HG03066 (cell line): Measurements from ENCODE around the gene ZWILCH.

ENCODE experiments used
- ATAC-seq: cut with Tn5 transposase; IDR thresholded peaks from one replicate; pipeline ENCODE4 v1.9.1; 2021; ENCODE audit warnings: low read depth; ENCODE audit not compliant: unreplicated experiment

The ZWILCH gene

GRCh38 chr15:66524838-66525237 lies 19.7 kb downstream of the ZWILCH start:
- no peak for ATAC-seq

GRCh38 chr15:66535056-66535455 lies 29.9 kb downstream of the ZWILCH start:
- no peak for ATAC-seq

- ATAC-seq: no peak
These were observed 37.8 kb downstream of the ZWILCH start for GRCh38 chr15:66542896-66543295.

- no peak for ATAC-seq
These were observed 40.1 kb downstream of the ZWILCH start for GRCh38 chr15:66545255-66545654.

- no peak for ATAC-seq
These were observed 50.6 kb downstream of the ZWILCH start for GRCh38 chr15:66555685-66556084.

- ATAC-seq: no peak
These were observed 53.1 kb downstream of the ZWILCH start for GRCh38 chr15:66558271-66558670.

GRCh38 chr15:66560856-66561525 lies 55.9 kb downstream of the ZWILCH start:
- no peak for ATAC-seq

GRCh38 chr15:66563126-66563525 lies 58.0 kb downstream of the ZWILCH start:
- ATAC-seq: no peak

- ATAC-seq: no peak
These were observed 58.5 kb downstream of the ZWILCH start for GRCh38 chr15:66563566-66564110.

GRCh38 chr15:66564136-66565041 lies 59.3 kb downstream of the ZWILCH start:
- ATAC-seq: no peak

- no peak for ATAC-seq
These were observed 60.1 kb downstream of the ZWILCH start for GRCh38 chr15:66565141-66565641.

GRCh38 chr15:66565741-66566144 lies 60.6 kb downstream of the ZWILCH start, which contains the start of gene LCTL:
TSS of gene LCTL (minus strand) at chr15:66565998. CDS start at chr15:66565365, 633 bp downstream.
- no peak for ATAC-seq

GRCh38 chr15:66566963-66567531 lies 61.9 kb downstream of the ZWILCH start:
- no peak for ATAC-seq

GRCh38 chr15:66567897-66568296 lies 62.8 kb downstream of the ZWILCH start:
- ATAC-seq: no peak

GRCh38 chr15:66569461-66570137 lies 64.5 kb downstream of the ZWILCH start:
- no peak for ATAC-seq

- ATAC-seq: no peak
These were observed 65.2 kb downstream of the ZWILCH start for GRCh38 chr15:66570327-66570726.

- no peak for ATAC-seq
These were observed 65.8 kb downstream of the ZWILCH start for GRCh38 chr15:66570842-66571478.

- ATAC-seq: no peak
These were observed 67.0 kb downstream of the ZWILCH start for GRCh38 chr15:66572146-66572545.

- ATAC-seq: no peak
These were observed 68.2 kb downstream of the ZWILCH start for GRCh38 chr15:66573348-66573718.
